ENCODE data around the gene ENKD1. TPM values are rescaled to one million over a fixed set of nuclear protein-coding genes. Genes with fewer than 3 reads are reported as not detected.
"Not testable (repeated sequence)": the region's sequence is repeated elsewhere in the genome, so short reads cannot be mapped to it uniquely, and the experiment has no call there.

ENKD1 gene
- total RNA-seq, 2 donors from 2014 or later: 6.1 to 6.8 TPM

DNA sequence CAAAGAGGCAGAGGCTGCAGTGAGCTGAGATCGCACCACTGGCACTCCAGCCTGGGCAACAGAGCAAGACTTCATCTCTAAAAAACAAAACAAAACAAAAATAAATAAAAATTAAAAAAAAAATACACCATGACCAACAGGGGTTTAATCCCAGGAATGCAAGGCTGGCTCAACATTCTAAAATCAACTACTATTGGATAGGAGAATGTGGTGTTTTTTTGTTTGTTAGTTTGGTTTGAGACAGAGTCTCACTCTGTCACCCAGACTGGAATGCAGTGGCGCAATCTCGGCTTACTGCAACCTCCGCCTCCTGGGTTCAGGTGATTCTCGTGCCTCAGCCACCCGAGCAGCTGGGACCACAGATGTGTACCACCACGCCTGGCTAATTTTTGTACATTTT is 32.7 kb upstream of the ENKD1 start:
- peaks cover 21% of the 10 kb centered on the region for H3K4me1 Mint-ChIP-seq
- DNase-seq (no peak), ATAC-seq (no peak)
- H3K9me3 ChIP-seq (ENCODE audit: control insufficient read depth, low read length, poor library complexity, severe bottlenecking): no peaks in the 10 kb centered on the region
- H3K4me3 Mint-ChIP-seq: no peak overlapping the region
- no peak overlapping the region for H3K27ac Mint-ChIP-seq
- no peaks in the 10 kb centered on the region for H3K36me3 Mint-ChIP-seq (ENCODE audit: low read depth)
- H3K27me3 Mint-ChIP-seq: no peaks in the 10 kb centered on the region

DNA sequence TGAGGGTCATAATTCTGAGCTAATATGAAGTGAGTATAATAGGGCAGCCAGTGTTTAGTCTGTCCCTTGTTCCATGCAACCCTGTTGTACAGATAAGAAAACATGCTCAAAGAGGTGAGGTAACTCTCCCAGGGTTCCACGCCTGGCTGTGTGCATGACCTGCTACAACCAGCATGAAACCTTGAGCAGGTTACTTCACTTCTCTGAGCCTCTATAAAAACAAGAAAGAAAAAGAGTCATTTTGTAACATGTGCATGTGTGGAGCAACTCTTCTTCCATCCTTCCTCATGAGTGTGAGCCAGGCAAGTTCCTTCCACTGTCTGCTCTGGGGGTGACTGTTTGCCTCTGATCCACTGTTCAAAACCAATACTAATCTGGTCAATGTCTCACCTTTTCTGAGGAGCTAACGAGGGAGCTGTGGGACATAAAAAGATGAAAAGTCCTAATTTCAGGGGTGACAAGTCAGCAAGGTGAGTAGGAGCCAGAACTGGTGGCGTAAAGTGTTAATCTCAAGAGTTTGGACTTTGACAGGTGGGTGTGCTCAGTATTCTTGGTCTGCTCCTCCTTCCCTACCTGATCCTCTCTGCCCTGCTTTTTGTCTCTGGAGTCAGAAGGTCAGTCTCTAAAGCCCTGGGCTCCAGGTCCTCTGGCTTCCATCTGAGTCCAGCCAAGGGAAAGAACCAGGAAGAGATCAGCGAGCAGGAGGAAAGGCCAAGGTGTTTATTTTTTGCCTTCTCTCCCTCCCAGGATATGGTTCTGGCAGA is 31.1 kb upstream of the ENKD1 start:
- H3K36me3 Mint-ChIP-seq (ENCODE audit: low read depth): no peaks in the 10 kb centered on the region
- peaks cover 11% of the 10 kb centered on the region for H3K4me1 Mint-ChIP-seq
- H3K27me3 Mint-ChIP-seq: no peaks in the 10 kb centered on the region
- no peak overlapping the region for H3K27ac Mint-ChIP-seq
- DNase-seq: no peak
- no peaks in the 10 kb centered on the region for H3K9me3 ChIP-seq (ENCODE audit: control insufficient read depth, low read length, poor library complexity, severe bottlenecking)
- peak overlapping the region; percentile 19 for H3K4me3 Mint-ChIP-seq
- ATAC-seq: no peak

DNA sequence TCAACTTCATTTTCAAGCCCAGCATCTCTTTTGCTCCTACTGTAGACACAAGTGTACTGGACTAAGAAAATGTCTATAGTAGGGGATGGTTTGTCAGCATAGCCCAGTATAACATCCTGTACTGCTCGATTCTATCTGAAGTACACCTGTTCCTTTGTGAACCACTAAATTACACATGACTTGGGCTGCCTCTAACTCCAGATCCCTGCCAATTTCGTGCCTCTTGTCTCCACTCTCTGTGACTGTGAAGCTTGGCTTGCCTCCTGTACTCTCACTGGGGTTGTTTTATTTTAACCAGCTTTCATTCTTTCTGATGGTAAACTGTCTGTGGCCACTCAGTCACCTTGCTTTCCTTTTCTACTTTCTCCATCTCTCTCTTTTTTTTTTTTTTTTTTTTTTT is 28.1 kb upstream of the ENKD1 start:
- Mint-ChIP-seq H3K4me3 (no peak overlapping the region), H3K27me3 (no peaks in the 10 kb centered on the region), H3K27ac (no peak overlapping the region), H3K4me1 (peaks cover 9% of the 10 kb centered on the region), H3K36me3 (ENCODE audit: low read depth) (peaks cover 3% of the 10 kb centered on the region)
- H3K9me3 ChIP-seq (ENCODE audit: control insufficient read depth, low read length, poor library complexity, severe bottlenecking): no peaks in the 10 kb centered on the region
- no peak for DNase-seq
- no peak for ATAC-seq

DNA sequence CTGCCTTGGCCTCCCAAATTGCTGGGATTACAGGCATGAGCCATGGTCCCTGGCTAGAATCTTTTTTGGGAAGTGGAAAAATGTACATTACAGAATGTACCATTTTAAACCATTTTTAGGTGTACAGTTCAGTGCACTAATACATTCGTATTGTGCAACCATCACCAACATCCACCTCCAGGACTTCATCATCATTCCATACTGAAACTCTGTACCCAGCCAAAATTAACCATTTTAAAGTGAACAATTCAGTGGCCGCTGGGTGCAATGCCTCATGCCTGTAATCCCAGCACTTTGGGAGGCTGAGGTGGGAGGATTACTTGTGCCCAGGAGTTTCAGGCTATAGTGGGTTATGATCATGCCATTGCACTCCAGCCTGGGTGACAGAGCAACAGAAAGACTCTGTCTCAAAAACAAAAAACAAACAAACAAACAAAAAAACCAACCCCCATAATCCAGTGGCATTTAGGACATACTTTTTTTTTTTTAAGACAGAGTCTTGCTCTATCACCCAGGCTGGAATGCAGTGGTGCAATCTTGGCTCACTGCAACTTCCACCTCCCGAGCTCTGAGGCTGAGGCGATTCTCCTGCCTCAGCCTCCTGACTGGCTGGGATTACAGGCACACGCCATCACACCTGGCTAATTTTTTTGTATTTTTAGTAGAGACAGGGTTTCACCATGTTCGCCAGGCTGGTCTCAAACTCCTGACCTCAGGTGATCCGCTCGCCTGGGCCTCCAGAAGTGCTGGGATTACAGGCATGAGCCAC is 27.2 kb upstream of the ENKD1 start:
- not testable (repeated sequence) for ATAC-seq; H3K27ac Mint-ChIP-seq; DNase-seq; H3K27me3 Mint-ChIP-seq; H3K9me3 ChIP-seq (ENCODE audit: control insufficient read depth, low read length, poor library complexity, severe bottlenecking); H3K4me1 Mint-ChIP-seq; H3K4me3 Mint-ChIP-seq; H3K36me3 Mint-ChIP-seq (ENCODE audit: low read depth)

DNA sequence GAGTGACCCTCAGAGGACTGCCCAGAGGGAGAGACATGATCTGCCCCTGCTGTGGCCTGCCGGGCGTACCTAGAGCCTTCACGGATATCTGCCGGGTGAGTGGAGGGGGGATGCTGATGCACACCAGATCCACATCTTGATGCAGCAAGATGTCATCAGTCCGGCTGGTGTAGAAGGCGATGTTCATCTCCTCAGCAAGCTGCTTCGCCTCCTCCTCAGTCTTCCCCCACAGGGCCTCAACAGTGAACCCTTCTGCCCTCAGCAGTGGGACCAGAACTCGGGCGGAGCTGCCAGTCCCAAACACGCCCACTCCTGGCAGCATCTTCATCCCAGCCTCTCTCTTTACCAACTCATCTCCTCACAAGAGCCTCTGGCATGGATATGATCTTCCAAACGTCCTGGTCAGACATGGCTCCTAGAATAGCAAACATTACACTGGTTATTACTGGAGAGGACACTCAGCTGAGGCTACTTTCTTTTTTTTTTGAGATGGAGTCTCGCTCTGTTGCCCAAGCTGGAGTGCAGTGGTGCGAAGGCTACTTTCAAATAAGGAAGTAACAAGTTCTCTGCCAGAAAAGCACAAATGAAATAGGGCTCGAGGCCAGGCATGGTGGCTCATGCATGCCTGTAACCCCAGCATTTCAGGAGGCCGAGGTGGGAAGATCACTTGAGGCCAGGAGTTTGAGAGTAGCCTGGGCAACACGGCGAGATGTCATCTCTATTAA is 19.0 kb upstream of the ENKD1 start:
- peak; percentile 30 for ATAC-seq
- H3K27ac Mint-ChIP-seq: peak overlapping the region; percentile 91
- DNase-seq: no peak
- peak overlapping the region; percentile 59 for H3K4me3 Mint-ChIP-seq
- peaks cover 26% of the 10 kb centered on the region for H3K4me1 Mint-ChIP-seq
- H3K36me3 Mint-ChIP-seq (ENCODE audit: low read depth): no peaks in the 10 kb centered on the region
- no peaks in the 10 kb centered on the region for H3K9me3 ChIP-seq (ENCODE audit: control insufficient read depth, low read length, poor library complexity, severe bottlenecking)
- H3K27me3 Mint-ChIP-seq: no peaks in the 10 kb centered on the region

DNA sequence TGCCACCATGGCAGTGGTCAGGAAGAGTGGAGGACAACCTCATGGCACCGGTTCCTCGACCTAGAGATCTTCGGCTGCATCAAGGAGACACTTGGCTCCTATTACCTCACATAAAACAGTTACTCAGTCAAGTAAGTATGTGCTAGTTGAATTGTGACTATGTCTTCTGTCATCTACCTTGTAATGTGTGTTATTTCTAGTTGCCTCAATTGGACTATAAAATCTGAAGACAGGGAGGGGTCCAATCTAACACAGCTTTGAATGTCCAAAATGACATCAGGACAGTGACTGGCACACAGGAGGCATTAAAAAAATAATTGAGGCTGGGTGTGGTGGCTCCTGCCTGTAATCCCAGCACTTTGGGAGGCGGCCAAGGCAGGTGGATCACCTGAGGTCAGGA is 17.2 kb upstream of the ENKD1 start:
- Mint-ChIP-seq H3K4me3 (peak overlapping the region; percentile 61), H3K4me1 (peaks cover 26% of the 10 kb centered on the region), H3K27ac (peak overlapping the region; percentile 69)

DNA sequence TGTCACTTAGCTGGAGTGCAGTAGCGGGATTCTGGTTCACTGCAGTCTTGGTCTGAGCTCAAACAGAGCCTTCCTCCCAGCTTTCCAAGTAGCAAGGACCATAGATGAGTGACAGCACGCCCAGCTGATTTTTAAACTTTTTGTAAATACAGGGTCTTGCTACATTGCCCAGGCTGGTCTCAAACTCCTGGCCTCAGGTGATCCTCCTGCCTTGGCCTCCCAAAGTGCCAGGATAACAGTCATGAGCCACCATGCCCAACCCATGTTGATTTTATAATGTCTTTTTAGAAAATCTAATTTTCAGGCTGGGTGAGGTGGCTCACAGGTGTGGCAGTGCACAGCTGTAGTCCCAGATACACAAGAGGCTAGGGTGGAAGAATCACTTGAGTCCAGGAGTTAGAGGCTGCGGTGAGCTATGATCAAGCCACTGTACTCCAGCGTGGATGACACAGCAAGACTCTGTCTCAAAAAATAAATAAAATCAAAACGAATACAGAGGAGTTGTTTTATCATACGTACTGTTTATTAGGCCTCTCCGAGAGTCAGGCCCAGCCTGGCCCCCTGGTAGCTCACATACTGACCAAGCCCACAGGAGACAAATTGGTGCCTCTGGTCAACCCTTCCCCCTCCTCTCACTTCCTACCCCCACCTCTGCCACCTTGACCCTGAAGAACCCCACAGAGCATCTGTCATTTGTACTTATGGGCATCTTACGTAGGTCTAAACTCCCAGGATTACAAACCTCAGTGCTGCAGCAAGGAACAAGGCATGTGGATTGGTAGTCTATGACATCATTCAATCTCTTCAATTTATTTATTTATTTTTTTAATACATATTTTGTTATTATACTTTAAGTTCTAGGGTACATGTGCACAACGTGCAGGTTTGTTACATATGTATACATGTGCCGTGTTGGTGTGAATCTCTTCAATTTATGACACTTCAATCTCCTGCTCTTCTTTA is 13.7 kb upstream of the ENKD1 start:
- H3K9me3 ChIP-seq (ENCODE audit: control insufficient read depth, low read length, poor library complexity, severe bottlenecking): no peaks in the 10 kb centered on the region
- DNase-seq: no peak
- H3K4me3 Mint-ChIP-seq: no peak overlapping the region
- no peak for ATAC-seq
- no peaks in the 10 kb centered on the region for H3K36me3 Mint-ChIP-seq (ENCODE audit: low read depth)
- H3K27ac Mint-ChIP-seq: no peak overlapping the region
- no peaks in the 10 kb centered on the region for H3K27me3 Mint-ChIP-seq
- H3K4me1 Mint-ChIP-seq: peaks cover 13% of the 10 kb centered on the region

More for the DNA sequence above, 17.2 kb upstream of the ENKD1 start:
- DNase-seq: no peak
- no peaks in the 10 kb centered on the region for H3K27me3 Mint-ChIP-seq
- no peaks in the 10 kb centered on the region for H3K36me3 Mint-ChIP-seq (ENCODE audit: low read depth)
- no peak for ATAC-seq
- H3K9me3 ChIP-seq (ENCODE audit: control insufficient read depth, low read length, poor library complexity, severe bottlenecking): no peaks in the 10 kb centered on the region

DNA sequence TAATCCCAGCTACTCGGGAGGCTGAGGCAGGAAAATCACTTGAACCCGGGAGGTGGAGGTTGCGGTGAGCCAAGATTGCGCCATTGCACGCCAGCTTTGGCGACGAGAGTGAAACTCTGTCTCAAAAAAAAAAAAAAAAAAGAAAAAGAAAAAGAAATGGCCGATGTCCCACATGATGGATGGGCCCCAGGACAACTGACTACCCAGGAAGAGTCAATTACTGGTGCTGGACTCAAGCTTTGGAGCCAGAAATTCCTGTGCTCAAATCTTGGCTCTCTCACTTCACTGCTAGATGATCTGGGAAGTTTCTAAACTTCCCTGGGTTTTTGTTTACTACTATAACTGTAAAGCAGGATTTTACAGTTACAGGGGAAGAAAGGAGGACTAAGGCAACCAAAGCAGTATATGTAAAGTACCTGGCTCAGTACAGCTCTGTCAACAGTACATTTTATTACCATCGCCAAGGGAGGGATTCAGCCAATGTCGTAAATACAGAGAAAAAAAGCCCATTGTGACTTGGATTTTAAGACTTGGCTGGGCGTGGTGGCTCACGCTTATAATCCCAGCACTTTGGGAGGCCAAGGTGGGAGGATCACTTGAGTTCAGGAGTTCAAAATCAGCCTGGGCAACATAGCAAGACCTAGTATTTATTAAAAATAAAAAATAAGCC is 11.9 kb upstream of the ENKD1 start:
- H3K4me1 Mint-ChIP-seq: peaks cover 12% of the 10 kb centered on the region
- no peaks in the 10 kb centered on the region for H3K27me3 Mint-ChIP-seq
- no peaks in the 10 kb centered on the region for H3K36me3 Mint-ChIP-seq (ENCODE audit: low read depth)
- no peaks in the 10 kb centered on the region for H3K9me3 ChIP-seq (ENCODE audit: control insufficient read depth, low read length, poor library complexity, severe bottlenecking)
- no peak for DNase-seq
- H3K27ac Mint-ChIP-seq: no peak overlapping the region
- no peak for ATAC-seq
- no peak overlapping the region for H3K4me3 Mint-ChIP-seq

DNA sequence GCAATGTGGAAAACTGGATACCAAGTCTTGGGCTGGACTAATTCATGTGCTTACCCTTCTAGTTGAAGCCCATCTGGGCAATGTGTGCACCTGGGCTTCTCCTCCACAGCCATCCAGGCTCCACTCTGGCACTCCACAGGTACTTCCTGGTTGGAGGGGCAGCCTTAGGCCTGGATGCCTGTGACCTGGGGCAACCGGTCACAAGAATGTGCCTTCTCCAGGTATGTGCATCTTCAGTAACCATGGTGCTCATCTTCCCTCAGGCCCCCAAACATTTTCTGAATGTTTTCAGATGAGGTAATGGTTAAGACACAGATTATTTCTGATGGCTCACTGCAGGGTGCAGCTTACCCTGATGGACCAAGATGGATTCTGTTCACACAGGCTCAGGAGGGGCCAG is 11.2 kb upstream of the ENKD1 start:
- no peak overlapping the region for H3K4me3 Mint-ChIP-seq
- H3K9me3 ChIP-seq (ENCODE audit: control insufficient read depth, low read length, poor library complexity, severe bottlenecking): no peaks in the 10 kb centered on the region
- no peaks in the 10 kb centered on the region for H3K27me3 Mint-ChIP-seq
- H3K4me1 Mint-ChIP-seq: peaks cover 11% of the 10 kb centered on the region
- no peak overlapping the region for H3K27ac Mint-ChIP-seq
- ATAC-seq (no peak), DNase-seq (no peak)
- H3K36me3 Mint-ChIP-seq (ENCODE audit: low read depth): no peaks in the 10 kb centered on the region

DNA sequence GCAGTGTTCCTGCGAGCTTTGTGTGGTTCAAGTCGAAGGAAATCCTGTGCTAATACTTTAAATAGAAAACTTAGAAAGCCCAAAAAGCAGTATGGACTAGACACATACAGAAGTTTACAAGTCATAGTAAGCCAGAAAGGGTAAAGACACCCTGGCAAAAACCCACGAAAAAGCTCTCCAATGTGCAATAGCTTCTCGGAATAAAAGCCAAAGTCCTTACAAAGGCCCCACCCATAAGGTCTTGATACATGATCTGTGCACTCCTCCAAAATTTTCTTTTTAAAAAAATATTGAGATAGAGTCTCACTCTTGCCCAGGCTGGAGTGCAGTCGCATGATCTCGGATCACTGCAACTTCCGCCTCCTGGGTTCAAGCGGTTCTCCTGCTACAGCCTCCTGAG is 10.4 kb upstream of the ENKD1 start:
- ATAC-seq (no peak), DNase-seq (no peak)
- no peaks in the 10 kb centered on the region for H3K9me3 ChIP-seq (ENCODE audit: control insufficient read depth, low read length, poor library complexity, severe bottlenecking)
- Mint-ChIP-seq H3K4me1 (peaks cover 13% of the 10 kb centered on the region), H3K27ac (no peak overlapping the region), H3K36me3 (ENCODE audit: low read depth) (no peaks in the 10 kb centered on the region), H3K4me3 (no peak overlapping the region), H3K27me3 (no peaks in the 10 kb centered on the region)

DNA sequence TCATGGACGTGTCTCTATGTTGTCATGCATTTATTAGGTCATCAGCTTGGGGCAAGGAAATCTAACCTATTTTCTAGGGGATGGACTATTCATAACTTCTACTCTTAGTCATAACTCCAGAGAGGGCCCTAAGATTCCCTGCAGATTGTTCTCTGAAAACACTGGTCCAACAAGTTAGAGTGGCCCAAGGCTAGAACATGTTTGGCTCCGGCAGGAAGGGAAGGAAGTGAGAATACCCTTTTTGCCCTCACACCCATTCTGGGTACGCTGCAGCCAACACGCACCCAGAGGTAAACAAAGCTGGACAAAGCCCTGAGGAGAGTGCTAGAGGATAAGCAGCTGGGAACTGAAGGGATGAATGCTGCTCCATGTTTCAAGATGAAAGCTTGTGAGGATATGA is 10.0 kb upstream of the ENKD1 start:
- H3K27me3 Mint-ChIP-seq: no peaks in the 10 kb centered on the region
- ATAC-seq: no peak
- no peak overlapping the region for H3K4me3 Mint-ChIP-seq
- peaks cover 13% of the 10 kb centered on the region for H3K4me1 Mint-ChIP-seq
- DNase-seq: no peak
- H3K36me3 Mint-ChIP-seq (ENCODE audit: low read depth): no peaks in the 10 kb centered on the region
- H3K9me3 ChIP-seq (ENCODE audit: control insufficient read depth, low read length, poor library complexity, severe bottlenecking): no peaks in the 10 kb centered on the region
- no peak overlapping the region for H3K27ac Mint-ChIP-seq

DNA sequence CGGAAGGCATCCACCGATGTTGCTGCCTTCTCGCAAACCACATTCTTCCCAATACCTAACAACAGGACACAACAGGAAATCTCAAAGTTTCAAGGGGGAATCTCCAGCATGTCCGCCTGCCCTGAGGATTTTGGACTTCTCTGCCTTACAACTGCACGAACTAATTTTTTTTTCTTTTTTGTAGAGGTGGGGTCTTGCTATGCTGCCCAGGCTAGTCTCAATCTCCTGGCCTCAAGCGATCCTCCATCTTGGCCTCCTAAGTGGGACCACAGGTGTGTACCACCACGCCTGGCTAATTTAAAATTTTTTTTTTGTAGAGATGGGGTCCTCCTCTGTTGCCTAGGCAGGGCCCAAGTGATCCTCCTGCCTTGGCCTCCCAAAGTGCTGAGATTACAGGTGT is 9.4 kb upstream of the ENKD1 start:
- H3K27me3 Mint-ChIP-seq: no peaks in the 10 kb centered on the region
- peaks cover 13% of the 10 kb centered on the region for H3K4me1 Mint-ChIP-seq
- H3K36me3 Mint-ChIP-seq (ENCODE audit: low read depth): no peaks in the 10 kb centered on the region
- no peaks in the 10 kb centered on the region for H3K9me3 ChIP-seq (ENCODE audit: control insufficient read depth, low read length, poor library complexity, severe bottlenecking)
- DNase-seq: no peak
- no peak overlapping the region for H3K27ac Mint-ChIP-seq
- no peak overlapping the region for H3K4me3 Mint-ChIP-seq
- no peak for ATAC-seq
